Anterior cingulate cortex (tissue), 58 donors: ENCODE results near the gene SACM1L.

ENCODE experiments used
- DNase-seq, 58 donors: peaks; one replicate each; lab custom pipeline; 2025; lab: John Stamatoyannopoulos, UW

The SACM1L gene

DNA sequence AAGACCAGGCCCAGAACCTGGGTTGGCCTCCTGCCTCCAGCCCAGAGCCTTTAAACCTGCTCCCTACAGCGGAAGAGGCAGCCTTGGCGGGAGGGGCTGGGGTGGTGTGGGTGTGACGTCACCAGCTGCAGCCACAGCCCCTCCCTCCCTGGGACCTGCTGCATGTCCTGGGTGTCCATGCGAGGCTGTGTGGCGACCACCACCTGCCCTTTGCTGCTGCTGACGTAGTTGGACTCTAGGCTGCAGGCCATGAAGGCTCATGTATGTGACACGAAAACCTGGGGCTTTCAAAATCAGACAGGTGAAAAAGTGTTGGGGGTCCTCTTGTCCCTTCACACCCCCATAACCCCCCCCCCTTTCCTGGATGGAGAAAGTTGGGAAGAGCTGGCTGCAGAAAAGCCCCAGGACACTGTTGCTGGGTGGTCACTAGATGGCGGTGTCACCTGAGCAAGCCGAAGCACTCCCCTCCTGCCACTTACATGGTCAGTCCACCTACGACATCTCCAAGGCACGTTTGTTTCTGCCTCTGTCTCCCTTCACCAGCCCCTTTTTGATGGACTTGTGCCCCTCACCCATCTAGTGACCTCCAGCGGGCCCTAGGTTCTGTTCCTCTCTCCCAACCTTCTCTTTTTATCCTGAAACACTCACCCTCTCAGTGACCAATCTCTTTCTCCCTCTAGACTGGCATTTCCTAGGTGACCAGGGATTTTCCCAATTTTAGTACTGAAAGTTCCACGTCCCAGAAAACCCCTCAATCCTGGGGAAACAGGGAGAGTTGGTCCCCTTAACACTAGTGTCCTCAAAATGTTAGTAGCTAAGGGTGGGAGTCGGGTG, 71.9 kb downstream of the SACM1L start:
- DNase-seq: peak in 23 of 58 donors; percentile 2 to 41 (median 18)

DNA sequence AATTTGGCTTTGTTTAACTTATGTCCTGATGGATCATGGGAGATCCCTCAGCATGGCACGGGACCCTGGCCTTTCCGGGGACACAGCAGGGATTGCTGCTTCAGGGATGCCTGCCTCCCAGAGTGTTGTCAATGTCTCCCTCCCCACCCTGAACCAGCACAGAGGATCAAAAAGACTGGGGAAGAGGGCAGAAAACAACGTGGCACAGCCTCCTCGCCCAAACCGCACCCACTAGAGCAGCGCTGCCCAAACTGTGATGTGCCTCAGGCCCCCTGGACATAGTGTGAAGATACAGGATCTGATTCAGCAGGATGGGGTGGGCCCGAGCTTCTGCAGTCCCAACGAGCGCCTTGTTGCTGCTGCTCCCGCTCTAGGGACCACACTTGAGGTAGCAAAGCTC, 72.6 kb downstream of the SACM1L start:
- DNase-seq: no peak

DNA sequence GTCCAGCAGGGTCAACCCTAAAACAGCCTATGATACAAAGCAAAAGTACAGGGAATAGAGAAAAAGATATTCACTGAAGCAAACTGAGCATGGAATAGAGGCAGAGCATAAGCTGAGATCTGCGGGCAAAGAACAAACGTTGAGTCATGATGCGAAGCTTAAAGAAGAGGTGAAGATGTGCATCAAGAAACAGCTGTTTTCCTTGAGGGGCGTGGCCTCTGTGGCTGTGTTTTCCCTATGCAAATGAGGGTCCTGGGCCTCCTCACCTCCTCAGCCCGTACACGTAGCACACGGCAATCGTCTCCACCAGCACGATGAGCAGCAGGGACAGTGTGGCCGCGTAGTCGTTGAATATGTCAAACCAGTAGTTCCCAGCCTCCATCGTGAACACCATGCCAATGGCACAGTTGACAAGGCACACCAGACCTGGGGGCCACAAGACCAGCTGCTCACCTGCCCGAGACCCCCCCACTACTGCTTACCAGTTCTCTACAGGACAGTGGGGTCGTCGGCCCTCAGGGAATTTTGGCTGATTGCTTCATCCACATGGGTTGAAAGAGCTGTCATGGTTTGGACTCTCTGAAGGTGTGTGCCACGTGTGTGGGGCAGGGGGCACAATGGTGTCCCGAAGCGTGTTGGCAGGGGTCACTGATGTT, 73.6 kb downstream of the SACM1L start:
- DNase-seq: no peak

DNA sequence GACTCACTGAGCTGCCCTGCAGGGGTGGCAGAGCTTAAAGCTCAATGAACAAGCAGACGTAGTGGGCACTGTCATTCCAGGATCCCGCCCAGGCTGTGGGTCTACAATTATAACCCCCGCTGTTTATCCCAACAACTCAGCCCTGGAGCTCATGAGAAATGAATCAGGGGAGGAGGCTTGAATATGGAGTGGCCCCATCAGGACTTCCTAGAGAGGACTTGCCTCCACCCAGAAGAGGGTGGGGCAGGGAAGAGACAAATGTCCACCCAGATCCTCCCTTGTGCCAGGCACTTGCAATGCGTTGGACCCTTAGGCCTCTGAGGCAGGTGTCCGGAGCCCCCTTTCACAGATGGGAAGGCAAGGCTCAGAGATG, 74.1 kb downstream of the SACM1L start:
- no peak for DNase-seq

DNA sequence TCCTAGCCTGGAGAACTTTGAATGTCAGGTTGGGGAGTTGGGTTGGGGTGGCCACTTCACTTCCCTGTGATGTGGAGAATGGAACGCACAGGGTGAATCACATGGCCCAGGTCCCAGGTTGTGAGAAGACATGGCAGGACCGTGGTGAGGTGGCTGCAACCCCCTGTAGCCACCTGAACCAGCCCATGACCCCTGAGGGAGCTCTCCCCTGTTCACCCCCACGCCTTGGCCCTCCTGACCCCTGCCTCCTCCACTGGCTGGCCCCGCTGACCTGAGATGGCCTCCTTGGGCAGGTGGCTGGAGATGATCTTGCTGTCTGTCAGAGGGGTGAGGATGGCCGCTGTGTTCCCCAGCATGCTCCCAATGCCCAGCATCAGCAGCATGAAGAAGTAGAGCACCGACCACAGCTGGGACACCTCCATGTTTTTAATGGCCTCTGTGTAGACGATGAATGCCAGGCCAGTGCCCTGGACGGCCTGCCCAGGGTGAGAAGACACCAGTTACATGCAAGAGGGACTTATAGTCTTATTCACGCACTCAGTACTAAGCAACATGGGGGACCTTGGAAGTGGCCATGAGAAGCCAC, 76.2 kb downstream of the SACM1L start:
- DNase-seq: no peak

DNA sequence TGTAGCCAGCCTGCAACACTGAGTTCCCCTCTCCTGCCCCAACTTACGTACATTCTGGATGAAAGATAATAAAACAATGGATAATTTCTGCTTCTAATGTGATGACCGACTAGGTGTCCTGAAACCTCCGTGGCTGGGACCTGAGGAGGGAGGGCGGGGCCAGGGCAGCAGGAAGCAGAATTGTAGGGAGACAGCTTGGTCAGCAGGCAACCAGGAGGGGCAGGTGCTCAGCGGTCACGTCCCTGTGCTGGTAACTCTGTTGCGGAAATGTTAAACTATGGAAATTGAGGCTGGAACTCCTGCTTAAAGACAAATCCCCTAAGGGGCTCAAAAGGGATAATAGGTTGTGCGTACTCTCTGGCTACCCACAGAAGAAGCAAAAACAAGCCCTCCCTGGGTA, 76.8 kb downstream of the SACM1L start:
- DNase-seq: no peak

DNA sequence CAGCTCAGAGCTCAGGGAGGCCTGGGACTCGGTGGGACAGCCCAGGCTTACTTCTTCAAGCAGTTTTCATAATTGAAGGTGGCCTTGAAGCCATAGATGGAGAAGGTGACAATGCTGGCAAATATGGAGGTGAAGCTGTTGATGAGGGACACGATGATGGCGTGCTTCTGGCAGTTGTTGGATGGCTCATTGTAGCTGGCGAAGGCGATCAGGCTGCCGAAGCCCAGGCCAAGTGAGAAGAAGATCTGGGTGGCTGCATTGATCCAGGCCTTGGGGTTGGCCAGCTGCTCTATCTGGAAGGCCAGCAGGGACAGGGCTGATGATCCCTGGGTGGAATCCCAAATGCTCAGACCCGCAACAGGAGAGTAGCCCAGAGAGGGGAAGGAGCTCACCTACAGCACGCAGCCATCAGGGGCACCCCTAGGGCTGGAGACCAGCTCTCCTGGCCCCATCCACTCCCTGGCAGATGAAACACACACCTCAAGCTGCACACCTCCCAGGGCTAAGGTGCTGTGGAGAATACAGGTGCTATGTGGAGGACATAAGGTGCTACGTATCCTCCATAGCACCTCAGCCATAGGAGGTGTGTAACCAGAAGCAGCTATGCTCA, 82.1 kb downstream of the SACM1L start:
- DNase-seq: no peak

DNA sequence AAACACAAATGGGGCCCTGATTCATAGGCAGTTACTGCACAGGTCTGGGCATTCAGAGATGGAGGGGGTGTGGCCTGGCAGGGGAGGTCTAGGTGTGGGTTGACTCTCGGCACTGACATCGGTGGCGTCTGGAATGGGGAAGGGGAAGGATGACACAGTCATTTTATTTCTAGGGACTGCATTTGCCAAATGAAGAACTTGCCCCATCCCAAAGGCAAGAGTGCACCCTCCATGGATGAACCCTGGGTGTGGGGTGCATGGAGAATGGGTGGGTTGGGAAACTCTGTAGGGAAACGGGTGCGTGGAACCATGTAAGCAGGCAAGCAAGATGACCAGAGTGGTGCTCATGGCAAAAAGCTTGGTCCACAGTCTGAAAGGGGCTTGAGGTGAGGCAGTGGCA, 82.6 kb downstream of the SACM1L start:
- no peak for DNase-seq

DNA sequence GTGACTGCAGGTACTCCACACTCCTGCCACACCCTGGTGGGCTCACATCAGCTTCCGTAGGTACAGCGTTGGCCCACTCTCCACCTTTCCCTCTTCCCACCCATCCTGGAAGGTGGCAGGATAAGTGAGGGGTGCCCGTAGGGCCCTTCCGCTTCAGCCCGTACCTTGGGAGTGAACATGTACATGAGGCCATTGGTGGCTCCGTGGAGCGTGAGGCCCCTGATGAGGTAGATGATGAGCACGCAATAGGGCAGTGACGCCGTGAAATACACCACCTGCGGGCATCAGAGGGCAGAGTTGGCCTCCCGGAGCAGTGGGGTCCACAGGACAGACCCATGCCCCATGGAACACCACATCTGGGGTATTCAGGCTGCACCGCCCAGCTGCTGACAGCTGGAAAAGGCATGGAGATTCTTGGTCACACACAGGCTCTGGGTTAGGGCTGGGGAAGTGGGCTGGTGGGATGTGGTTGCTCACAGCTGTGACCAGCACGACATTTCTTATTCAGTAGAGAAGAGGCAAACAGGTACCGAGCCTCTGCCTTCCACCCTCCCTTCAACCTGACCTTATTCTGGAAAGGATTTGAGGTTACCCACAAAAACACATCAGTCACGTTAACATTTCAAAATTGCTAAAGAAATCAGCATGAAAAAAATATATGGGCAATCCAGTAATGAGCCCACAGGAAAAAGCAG, 83.3 kb downstream of the SACM1L start:
- DNase-seq: no peak

DNA sequence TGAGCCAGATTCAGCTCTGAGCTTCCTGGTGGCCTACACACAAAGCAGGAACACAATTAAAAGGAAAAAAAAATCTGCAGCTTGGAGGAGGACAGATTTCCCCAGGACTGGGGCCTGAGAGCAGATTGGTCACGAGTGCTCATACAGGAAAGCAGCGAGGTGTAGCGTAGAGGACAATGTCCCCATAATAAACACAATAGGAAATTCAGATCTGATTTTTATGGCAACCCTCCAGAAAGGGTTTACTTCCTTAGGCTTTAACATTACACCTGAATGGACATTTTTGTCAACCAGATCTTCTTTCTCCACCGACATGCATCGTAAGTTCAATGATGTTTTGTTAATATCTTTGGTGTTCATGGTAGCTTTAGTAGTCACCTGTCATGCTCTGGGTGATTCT, 83.9 kb downstream of the SACM1L start:
- DNase-seq: no peak

DNA sequence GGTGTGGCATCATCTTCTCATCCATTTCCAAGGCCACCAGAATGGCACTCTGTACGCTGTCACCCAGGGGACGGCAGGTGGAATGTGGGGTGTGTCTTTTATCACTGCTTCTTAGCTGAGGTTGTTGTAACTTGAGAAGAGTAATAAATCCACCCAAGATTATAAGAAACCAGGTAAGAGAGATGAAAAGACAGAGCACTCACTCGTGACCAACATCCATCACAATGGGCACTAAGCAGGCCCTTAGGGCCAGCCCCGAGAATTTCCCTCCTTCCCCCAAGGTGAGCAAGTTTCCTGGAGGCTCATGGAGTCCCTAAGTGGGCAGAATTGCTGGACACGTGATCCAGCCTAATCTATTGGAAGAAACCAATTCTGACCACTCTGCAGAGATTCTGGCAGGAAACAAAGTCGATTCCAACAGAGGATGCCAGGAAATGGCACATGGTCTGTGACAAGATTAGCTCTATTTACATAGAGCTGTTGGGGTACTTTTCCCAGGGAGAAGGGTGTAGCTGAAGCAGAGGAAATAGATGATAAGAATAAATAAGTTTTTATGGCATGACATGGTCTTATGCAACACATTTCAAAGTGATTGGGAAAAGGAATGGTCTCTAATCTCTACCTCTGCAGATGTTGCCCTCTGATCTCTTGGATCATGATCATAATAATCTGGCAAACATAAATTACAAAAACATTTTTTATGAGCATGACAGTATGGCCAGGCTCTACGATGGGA, 84.7 kb downstream of the SACM1L start:
- no peak for DNase-seq

DNA sequence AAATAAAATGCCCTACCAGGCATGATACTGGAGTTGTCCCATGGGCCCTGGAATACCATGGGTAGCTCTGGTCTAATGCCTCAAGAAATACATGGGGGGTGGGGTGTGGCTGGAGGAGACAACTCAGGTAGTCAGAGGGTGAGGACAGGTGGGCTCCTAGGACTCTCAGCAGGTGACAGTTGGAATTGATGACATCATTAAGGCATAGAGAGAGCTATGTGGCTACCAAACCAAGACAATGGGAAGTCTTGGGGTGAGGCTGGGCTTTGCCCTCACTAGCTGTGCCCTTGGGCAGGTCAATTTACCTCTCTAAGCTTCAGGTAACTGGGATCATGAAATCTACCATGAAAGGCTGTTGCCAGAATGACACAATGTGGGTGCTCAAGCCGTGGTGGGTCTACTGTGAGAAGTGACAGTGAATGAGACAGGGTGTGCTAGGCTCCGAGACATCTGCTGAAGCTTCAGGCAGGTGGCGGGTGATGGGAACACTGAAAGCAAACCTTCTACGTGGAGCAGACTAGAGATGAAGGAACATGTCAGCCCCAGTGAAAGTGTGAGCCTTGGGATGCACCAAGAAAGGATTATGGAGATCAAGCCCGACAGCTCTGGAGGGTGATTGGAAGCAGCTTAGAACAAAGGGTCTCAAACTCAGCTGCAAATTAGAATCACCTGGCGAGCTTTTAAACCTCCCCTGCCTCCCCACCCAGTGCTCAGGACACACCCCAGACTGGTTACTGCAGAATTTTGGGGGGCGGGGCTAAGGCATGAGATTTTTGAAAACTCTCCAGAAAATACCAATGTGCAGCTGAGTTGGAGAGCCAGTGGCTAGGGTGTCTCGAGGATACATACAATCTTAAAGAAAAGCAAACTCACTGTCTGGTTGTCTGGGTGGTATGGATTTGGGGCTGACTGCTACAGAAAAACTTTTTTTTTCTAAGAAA, 85.7 kb downstream of the SACM1L start:
- no peak for DNase-seq

DNA sequence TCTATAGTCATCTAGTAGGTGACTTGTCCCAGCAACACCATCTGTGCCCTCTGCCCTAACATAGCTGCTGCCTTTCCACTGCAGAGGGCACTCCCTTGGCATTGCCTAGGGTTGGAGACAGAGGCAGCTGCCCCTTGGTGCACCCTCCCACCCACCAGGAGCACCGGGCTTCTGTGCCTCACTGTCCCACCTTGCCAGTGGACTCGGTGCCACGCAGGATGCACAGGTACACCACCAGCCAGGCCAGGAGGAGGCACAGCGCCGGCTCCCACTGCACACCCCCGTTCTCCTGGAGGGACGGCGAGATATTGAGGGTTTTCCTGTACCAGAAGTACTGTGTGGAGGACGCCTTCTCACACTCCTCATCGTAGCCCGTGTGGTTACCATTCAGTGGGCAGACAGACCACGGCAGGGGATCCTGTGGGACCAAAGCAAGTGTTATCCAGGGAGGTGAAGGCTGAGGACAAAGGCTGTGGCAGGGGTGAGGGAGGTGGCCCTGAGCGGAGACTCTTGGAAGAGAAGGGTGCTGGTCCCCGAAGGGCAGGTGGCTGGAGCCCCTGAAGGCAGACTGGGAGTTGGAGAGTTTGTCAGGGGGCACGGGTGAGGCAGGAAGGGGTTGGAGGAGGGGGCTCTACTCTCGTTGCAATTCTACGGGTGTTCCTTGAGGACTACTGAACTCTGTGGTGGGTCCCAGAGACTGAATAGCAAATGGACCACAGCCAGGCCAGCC, 86.5 kb downstream of the SACM1L start:
- DNase-seq: no peak

DNA sequence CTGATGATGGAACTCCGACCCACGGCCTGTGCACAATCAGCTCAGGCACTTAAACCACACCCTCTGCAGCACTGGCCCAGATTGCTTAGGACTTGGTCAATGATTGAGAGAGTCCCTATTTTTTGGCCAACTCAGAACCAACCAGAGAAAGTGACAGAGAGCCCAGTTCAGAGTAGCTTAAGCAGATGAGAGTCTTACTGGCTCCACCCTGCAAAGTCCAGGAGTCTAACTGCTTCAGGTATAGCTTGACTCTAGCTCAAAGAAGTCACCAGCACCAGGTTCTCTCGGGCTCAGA, 87.1 kb downstream of the SACM1L start:
- DNase-seq: no peak

DNA sequence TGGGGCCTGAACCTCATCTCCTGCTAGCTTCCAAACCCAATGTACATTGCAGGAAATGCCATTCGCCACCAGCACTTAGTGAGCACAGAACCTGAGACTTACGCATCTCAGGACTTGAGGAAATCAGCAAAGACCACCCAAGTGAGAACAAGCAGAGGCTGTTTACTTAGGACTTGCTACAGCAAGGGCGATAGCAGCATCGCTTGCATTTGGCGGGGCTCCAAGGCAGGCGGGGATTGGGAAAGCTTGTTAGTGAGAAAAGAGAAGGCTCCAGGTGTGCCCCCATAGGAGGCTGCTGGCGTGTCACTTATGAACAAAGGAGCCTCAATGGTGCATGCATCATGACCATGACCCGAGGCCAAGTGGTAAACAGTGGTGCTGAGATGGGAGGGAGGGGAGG, 87.4 kb downstream of the SACM1L start:
- DNase-seq: no peak

DNA sequence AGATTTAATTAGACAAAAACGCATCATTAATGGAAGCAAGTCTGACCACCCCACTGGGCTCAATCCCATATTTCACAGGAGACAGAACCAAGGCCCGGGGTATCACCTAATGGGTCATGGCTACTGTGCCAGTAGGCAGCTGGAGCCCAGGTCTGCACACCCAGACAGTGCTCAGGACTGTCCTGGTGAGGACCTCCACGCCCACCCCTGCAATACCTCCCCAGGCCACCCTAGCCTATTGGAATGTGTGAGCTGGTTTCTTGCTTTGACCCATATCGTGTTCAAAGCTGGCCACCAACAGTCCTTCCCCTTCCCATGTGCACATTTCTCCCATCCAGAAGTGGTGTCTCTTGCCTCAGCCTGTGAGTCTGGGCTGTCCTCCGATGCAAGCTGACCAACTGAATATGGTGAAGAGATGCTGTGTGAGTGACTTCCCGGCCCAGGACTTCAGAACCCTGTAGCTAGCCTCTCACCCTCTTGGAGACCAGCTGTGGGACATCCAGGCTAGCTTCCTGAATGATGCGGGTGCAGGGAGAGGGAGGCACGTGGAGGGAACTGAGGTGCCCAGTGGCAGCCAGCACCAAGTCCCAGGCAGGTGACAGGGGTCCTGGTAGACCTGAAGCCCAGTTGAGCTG, 88.0 kb downstream of the SACM1L start:
- no peak for DNase-seq

DNA sequence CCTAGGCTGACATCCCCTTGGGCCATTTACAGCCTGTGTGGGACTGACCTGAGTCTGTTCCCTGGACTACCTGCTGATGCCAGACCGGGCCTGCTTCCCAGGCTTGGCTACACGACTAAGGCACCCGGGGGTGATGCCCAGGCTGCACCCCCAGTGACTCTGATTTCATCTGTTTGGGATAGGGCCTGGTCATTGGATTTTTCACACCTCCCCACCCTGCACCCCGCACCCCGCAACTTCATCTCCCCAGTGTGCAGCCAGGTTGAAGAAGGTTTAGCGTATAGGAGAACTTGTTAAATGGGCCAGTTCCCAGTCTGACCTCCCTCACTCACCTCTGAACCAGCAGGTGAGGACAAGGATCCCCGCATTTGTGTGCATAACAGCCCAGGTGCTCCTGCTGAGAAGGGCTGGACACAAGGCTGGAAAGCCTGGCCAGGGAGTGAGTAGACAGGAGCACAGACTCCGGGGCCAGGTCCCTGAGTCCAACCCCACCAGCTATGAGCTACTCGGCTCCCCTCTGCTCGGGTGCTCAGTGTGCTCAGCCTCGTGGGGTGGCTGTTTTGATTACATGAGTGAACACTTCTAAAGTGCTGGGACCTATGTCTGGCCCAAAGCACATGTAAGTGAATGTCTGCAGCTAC, 88.7 kb downstream of the SACM1L start:
- DNase-seq: no peak
